SK-N-SH (cell line): Measurements from ENCODE around the gene MDH1.
"Not testable (repeated sequence)": the region's sequence is repeated elsewhere in the genome, so short reads cannot be mapped to it uniquely, and the experiment has no call there.

ENCODE experiments used
- CTCF ChIP-seq: fragments of 200-600 bp; sonication (generic); IDR thresholded peaks from 2 replicates; pipeline ENCODE4 v1.6.1; 2017; ENCODE audit warnings: antibody characterized with exemption, mild to moderate bottlenecking, moderate library complexity
- REST ChIP-seq: IDR thresholded peaks from 2 replicates; pipeline ENCODE4 v1.6.1; 2012; ENCODE audit warnings: mild to moderate bottlenecking, low read depth, low read length, moderate library complexity

- not testable (repeated sequence) for TF ChIP-seq CTCF, REST
These were observed 29.8 kb upstream of the MDH1 start for GRCh38 chr2:63558922-63559321.
